Lung (tissue), 12 donors: ENCODE data around the gene PPP2R2C. TPM values are rescaled to one million over a fixed set of nuclear protein-coding genes. Genes with fewer than 3 reads are reported as not detected.

Source experiments
- ATAC-seq: fragments of 200-7000 bp; cut with Tn5 transposase; one replicate; pipeline ENCODE4 v1.9.1; 2020; ENCODE audit warnings: moderate number of reproducible peaks; ENCODE audit not compliant: insufficient read depth, low FRiP score
- DNase-seq, 3 donors: peaks; one replicate each; pipeline ENCODE4 v3.0.0-alpha.2; 2013 to 2017
- H3K27ac ChIP-seq, 2 donors: one replicate each; pipeline ENCODE4 v1.5.1; 2013; ENCODE audit warnings: mild to moderate bottlenecking in 2 of 2, moderate library complexity in 2 of 2, control low read depth in 1 of 2, inconsistent platforms in 1 of 2, low read depth in 1 of 2, low read length in 1 of 2
- H3K27me3 ChIP-seq, 3 donors: one replicate each; pipeline ENCODE4 v1.5.1; 2013; ENCODE audit warnings: low read length in 2 of 3; ENCODE audit not compliant: control insufficient read depth in 3 of 3, insufficient read depth in 3 of 3
- H3K36me3 ChIP-seq, 4 donors: one replicate each; pipeline ENCODE4 v1.5.1; 2013; ENCODE audit warnings: low read length in 4 of 4, mild to moderate bottlenecking in 1 of 4, moderate library complexity in 1 of 4; ENCODE audit not compliant: control insufficient read depth in 4 of 4, insufficient read depth in 4 of 4
- H3K4me1 ChIP-seq, 5 donors: one replicate each; pipeline ENCODE4 v1.5.1; 2013; ENCODE audit warnings: low read length in 5 of 5, mild to moderate bottlenecking in 2 of 5, moderate library complexity in 1 of 5; ENCODE audit not compliant: control insufficient read depth in 5 of 5, insufficient read depth in 5 of 5
- H3K4me3 ChIP-seq: one replicate; pipeline ENCODE4 v1.5.1; 2013; ENCODE audit warnings: mild to moderate bottlenecking, control low read depth, moderate library complexity
- H3K9ac ChIP-seq, 2 donors: one replicate each; pipeline ENCODE4 v1.5.1; 2013; ENCODE audit warnings: low read length in 2 of 2, control low read depth in 1 of 2; ENCODE audit not compliant: insufficient read depth in 1 of 2
- H3K9me3 ChIP-seq, 4 donors: one replicate each; pipeline ENCODE4 v1.5.1; 2013; ENCODE audit warnings: low read length in 3 of 4, mild to moderate bottlenecking in 1 of 4, moderate library complexity in 1 of 4; ENCODE audit not compliant: control insufficient read depth in 4 of 4, insufficient read depth in 3 of 4
- CTCF ChIP-seq: IDR thresholded peaks from 2 replicates; pipeline ENCODE4 v1.5.1; 2012; ENCODE audit warnings: mild to moderate bottlenecking; ENCODE audit errors: control extremely low read depth, extremely low read depth
- WGBS, 2 donors: extraction: QIAGEN DNeasy Blood & Tissue Kit; methylation state at CpG; one replicate each; pipeline ENCODE4 v1.1.7; 2013; 5-methylcytosine and 5-hydroxymethylcytosine counted together
- polyA plus RNA-seq, 2 donors: library from polyadenylated mRNA; stranded (reverse); fragments of 200-250 nt; gene quantifications; one replicate each; pipeline ENCODE4 v1.2.1, GENCODE V29; 2013
- total RNA-seq, 2 donors: library from RNA; depleted of rRNA in 1 of 2; stranded (reverse); fragments of >200 nt in 1 of 2; gene quantifications; one replicate each; pipeline ENCODE4 v1.2.1, GENCODE V29; 2014 to 2021
- donor health status: control.
- donor health status: control.
- donor health status: Bipolar disorder and iron deficiency.
- donor health status: healthy.
- donor health status: DM: yes; HTN: yes; CAD: no.

PPP2R2C gene
- total and polyA plus RNA-seq, 4 donors, result 0.03 to 0.57 (median 0.04) TPM

GRCh38 chr4:6292376-6293096 is 179.9 kb downstream of the PPP2R2C start:
- DNase-seq, result no peak

GRCh38 chr4:6291784-6292297 is 180.6 kb downstream of the PPP2R2C start:
- Histone ChIP-seq H3K27ac (no peak overlapping the region), H3K9ac (no peak overlapping the region), H3K4me1 (no peaks in the 10 kb centered on the region), H3K27me3 (no peaks in the 10 kb centered on the region), H3K9me3 (no peaks in the 10 kb centered on the region), H3K4me3 (no peak overlapping the region), H3K36me3 (peaks cover 0 to 64% (median 29%) of the 10 kb centered on the region in 4 donors)
- TF ChIP-seq CTCF, result no peak
- peak in 1 of 3 donors; percentile 13 for DNase-seq
- ATAC-seq, result no peak
- WGBS, 2 donors, result 88 to 91% methylated on average over 19 to 21 of the region's 21 CpGs

More at GRCh38 chr4:6292376-6293096, 179.9 kb downstream of the PPP2R2C start:
- H3K27ac ChIP-seq, result no peak overlapping the region
- no peak overlapping the region for H3K9ac ChIP-seq
- peaks cover 0 to 61% (median 24%) of the 10 kb centered on the region in 4 donors for H3K36me3 ChIP-seq
- ATAC-seq, result no peak
- 84 to 89% methylated on average over 13 of the region's 13 CpGs for WGBS, 2 donors
- no peaks in the 10 kb centered on the region for H3K27me3 ChIP-seq
- TF ChIP-seq CTCF, result no peak
- no peaks in the 10 kb centered on the region for H3K9me3 ChIP-seq
- no peak overlapping the region for H3K4me3 ChIP-seq
- no peaks in the 10 kb centered on the region for H3K4me1 ChIP-seq

GRCh38 chr4:6290769-6291547 is 181.5 kb downstream of the PPP2R2C start:
- Histone ChIP-seq H3K27ac (no peak overlapping the region), H3K27me3 (no peaks in the 10 kb centered on the region), H3K36me3 (peaks cover 0 to 59% (median 26%) of the 10 kb centered on the region in 4 donors), H3K4me3 (no peak overlapping the region), H3K4me1 (no peaks in the 10 kb centered on the region), H3K9me3 (no peaks in the 10 kb centered on the region), H3K9ac (no peak overlapping the region)
- DNase-seq, result no peak
- TF ChIP-seq CTCF, result no peak
- no peak for ATAC-seq
- 88 to 92% methylated on average over 25 of the region's 25 CpGs for WGBS, 2 donors
